ENCODE results near the gene OSGIN1. TPM values are rescaled to one million over a fixed set of nuclear protein-coding genes. Genes with fewer than 3 reads are reported as not detected.

Gene OSGIN1
- polyA plus RNA-seq, 1 donor from 2014 or later = 2.1 TPM

DNA sequence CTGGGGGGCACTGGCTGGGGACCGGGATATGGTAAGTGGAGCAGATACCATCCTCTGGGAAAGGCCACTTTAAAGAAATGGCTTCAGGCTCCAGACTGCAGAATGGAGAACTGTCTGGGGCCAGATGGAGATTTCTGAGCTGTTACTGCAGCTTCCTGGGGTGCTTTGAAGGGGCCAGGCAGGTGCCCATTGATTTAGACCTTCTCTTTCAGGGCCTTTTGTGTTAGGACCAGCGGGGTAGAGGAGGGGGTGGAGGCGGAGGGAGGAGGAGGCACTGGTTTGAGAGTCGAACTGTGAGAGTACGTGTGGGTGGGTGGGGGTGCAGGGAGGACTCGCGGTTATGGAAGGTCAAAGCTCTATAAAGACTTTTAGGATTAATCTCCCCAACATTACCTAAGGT lies 26.4 kb downstream of the OSGIN1 start:
- Histone ChIP-seq H3K27ac (ENCODE audit: low read length) (no peak overlapping the region), H3K36me3 (ENCODE audit: insufficient read depth, low read length) (no peaks in the 10 kb centered on the region), H4K20me1 (ENCODE audit: insufficient read depth) (no peaks in the 10 kb centered on the region), H3K9me2 (ENCODE audit: insufficient read depth, low read length) (no peaks in the 10 kb centered on the region), H3K9me3 (ENCODE audit: low read length) (peaks cover 4% of the 10 kb centered on the region), H2AFZ (ENCODE audit: low read depth, low read length) (no peak overlapping the region), H3K27me3 (ENCODE audit: insufficient read depth, low read depth, low read length) (no peaks in the 10 kb centered on the region), H3K4me2 (ENCODE audit: low read length) (no peak overlapping the region), H3K4me3 (ENCODE audit: low read length) (no peak overlapping the region), H3K79me2 (replicated peaks; ENCODE audit: insufficient read depth, low read length) (no peaks in the 10 kb centered on the region), H3F3A (ENCODE audit: insufficient read depth, low read length, poor library complexity, severe bottlenecking) (no peaks in the 10 kb centered on the region), H3K9ac (ENCODE audit: low read length) (no peak overlapping the region)
- TF ChIP-seq SMC3 (conservative IDR thresholded peaks at IDR 0.05; ENCODE audit: poor library complexity) (no peak), TAF1 (IDR thresholded peaks at IDR 0.05; ENCODE audit: low read depth) (no peak), EZH2 (IDR thresholded peaks at IDR 0.05; ENCODE audit: borderline replicate concordance, insufficient read depth, low read length, poor library complexity, severe bottlenecking) (no peak), POLR2AphosphoS5 (IDR thresholded peaks at IDR 0.05) (no peak), RAD21 (conservative IDR thresholded peaks at IDR 0.05) (no peak), MXI1 (conservative IDR thresholded peaks at IDR 0.05; ENCODE audit: poor library complexity, severe bottlenecking) (no peak), EP300 (conservative IDR thresholded peaks at IDR 0.05; ENCODE audit: poor library complexity, severe bottlenecking) (no peak)
- TF ChIP-seq, protein P1, sequence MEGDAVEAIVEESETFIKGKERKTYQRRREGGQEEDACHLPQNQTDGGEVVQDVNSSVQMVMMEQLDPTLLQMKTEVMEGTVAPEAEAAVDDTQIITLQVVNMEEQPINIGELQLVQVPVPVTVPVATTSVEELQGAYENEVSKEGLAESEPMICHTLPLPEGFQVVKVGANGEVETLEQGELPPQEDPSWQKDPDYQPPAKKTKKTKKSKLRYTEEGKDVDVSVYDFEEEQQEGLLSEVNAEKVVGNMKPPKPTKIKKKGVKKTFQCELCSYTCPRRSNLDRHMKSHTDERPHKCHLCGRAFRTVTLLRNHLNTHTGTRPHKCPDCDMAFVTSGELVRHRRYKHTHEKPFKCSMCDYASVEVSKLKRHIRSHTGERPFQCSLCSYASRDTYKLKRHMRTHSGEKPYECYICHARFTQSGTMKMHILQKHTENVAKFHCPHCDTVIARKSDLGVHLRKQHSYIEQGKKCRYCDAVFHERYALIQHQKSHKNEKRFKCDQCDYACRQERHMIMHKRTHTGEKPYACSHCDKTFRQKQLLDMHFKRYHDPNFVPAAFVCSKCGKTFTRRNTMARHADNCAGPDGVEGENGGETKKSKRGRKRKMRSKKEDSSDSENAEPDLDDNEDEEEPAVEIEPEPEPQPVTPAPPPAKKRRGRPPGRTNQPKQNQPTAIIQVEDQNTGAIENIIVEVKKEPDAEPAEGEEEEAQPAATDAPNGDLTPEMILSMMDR (IDR thresholded peaks at IDR 0.05; ENCODE audit: poor library complexity, severe bottlenecking) = no peak
- TF ChIP-seq, protein P2, sequence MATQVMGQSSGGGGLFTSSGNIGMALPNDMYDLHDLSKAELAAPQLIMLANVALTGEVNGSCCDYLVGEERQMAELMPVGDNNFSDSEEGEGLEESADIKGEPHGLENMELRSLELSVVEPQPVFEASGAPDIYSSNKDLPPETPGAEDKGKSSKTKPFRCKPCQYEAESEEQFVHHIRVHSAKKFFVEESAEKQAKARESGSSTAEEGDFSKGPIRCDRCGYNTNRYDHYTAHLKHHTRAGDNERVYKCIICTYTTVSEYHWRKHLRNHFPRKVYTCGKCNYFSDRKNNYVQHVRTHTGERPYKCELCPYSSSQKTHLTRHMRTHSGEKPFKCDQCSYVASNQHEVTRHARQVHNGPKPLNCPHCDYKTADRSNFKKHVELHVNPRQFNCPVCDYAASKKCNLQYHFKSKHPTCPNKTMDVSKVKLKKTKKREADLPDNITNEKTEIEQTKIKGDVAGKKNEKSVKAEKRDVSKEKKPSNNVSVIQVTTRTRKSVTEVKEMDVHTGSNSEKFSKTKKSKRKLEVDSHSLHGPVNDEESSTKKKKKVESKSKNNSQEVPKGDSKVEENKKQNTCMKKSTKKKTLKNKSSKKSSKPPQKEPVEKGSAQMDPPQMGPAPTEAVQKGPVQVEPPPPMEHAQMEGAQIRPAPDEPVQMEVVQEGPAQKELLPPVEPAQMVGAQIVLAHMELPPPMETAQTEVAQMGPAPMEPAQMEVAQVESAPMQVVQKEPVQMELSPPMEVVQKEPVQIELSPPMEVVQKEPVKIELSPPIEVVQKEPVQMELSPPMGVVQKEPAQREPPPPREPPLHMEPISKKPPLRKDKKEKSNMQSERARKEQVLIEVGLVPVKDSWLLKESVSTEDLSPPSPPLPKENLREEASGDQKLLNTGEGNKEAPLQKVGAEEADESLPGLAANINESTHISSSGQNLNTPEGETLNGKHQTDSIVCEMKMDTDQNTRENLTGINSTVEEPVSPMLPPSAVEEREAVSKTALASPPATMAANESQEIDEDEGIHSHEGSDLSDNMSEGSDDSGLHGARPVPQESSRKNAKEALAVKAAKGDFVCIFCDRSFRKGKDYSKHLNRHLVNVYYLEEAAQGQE (IDR thresholded peaks at IDR 0.05; ENCODE audit: borderline replicate concordance) = no peak

DNA sequence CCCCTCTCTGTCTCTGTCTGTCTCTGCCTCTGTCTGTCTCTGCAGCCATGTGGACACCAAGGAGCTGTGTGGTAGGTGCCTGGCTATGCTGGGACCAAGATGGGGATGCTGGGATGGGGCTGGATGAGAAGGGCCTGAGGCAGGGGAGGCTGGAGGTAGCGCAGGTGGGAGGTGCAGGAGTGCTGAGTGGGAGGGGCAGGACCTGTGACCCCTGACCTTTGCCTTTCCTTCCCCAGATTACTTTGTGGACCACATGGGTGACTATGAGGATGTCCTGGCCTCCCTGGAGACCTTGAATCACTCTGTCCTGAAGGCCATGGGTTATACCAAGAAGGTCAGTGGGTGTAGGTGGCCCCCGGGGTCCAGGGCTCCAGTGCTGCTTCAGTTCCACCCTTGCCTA lies 27.8 kb downstream of the OSGIN1 start:
- no peaks in the 10 kb centered on the region for H3K36me3 ChIP-seq (ENCODE audit: insufficient read depth, low read length)
- H3K9me3 ChIP-seq (ENCODE audit: low read length) = peaks cover 4% of the 10 kb centered on the region
- H4K20me1 ChIP-seq (ENCODE audit: insufficient read depth) = no peaks in the 10 kb centered on the region
- no peaks in the 10 kb centered on the region for H3K79me2 ChIP-seq (replicated peaks; ENCODE audit: insufficient read depth, low read length)
- no peak overlapping the region for H3K4me2 ChIP-seq (ENCODE audit: low read length)
- no peak for TF ChIP-seq EP300 (conservative IDR thresholded peaks at IDR 0.05; ENCODE audit: poor library complexity, severe bottlenecking)
- no peak for TF ChIP-seq MXI1 (conservative IDR thresholded peaks at IDR 0.05; ENCODE audit: poor library complexity, severe bottlenecking)
- TF ChIP-seq, protein P1 (IDR thresholded peaks at IDR 0.05; ENCODE audit: poor library complexity, severe bottlenecking) = no peak
- TF ChIP-seq POLR2AphosphoS5 (IDR thresholded peaks at IDR 0.05) = no peak
- TF ChIP-seq RAD21 (conservative IDR thresholded peaks at IDR 0.05) = no peak
- TF ChIP-seq SMC3 (conservative IDR thresholded peaks at IDR 0.05; ENCODE audit: poor library complexity) = no peak
- TF ChIP-seq, protein P2 (IDR thresholded peaks at IDR 0.05; ENCODE audit: borderline replicate concordance) = no peak
- no peak for TF ChIP-seq TAF1 (IDR thresholded peaks at IDR 0.05; ENCODE audit: low read depth)
- TF ChIP-seq EZH2 (IDR thresholded peaks at IDR 0.05; ENCODE audit: borderline replicate concordance, insufficient read depth, low read length, poor library complexity, severe bottlenecking) = no peak
- no peak overlapping the region for H3K27ac ChIP-seq (ENCODE audit: low read length)
- H3K9ac ChIP-seq (ENCODE audit: low read length) = no peak overlapping the region
- H3K9me2 ChIP-seq (ENCODE audit: insufficient read depth, low read length) = no peaks in the 10 kb centered on the region
- no peaks in the 10 kb centered on the region for H3F3A ChIP-seq (ENCODE audit: insufficient read depth, low read length, poor library complexity, severe bottlenecking)
- H2AFZ ChIP-seq (ENCODE audit: low read depth, low read length) = no peak overlapping the region
- no peaks in the 10 kb centered on the region for H3K27me3 ChIP-seq (ENCODE audit: insufficient read depth, low read depth, low read length)
- H3K4me3 ChIP-seq (ENCODE audit: low read length) = no peak overlapping the region
